Sigmoid colon (tissue), 7 donors: ENCODE results near the gene CEP20. TPM values are rescaled to one million over a fixed set of nuclear protein-coding genes. Genes with fewer than 3 reads are reported as not detected.

Experiments used
- DNase-seq: peaks from one replicate; pipeline ENCODE4 v3.0.0-alpha.2; 2019
- H3K27ac ChIP-seq, 4 donors: fragments of 200-600 bp; sonication (generic); one replicate each; pipeline ENCODE4 v1.5.1; 2016 to 2019; ENCODE audit warnings: mild to moderate bottlenecking in 1 of 4
- H3K27me3 ChIP-seq, 3 donors: fragments of 200-600 bp; sonication (generic); one replicate each; pipeline ENCODE4 v1.5.1; 2019; ENCODE audit warnings: mild to moderate bottlenecking in 1 of 3
- H3K36me3 ChIP-seq, 4 donors: fragments of 200-600 bp; sonication (generic); one replicate each; pipeline ENCODE4 v1.5.1; 2016 to 2019
- H3K4me1 ChIP-seq, 4 donors: fragments of 200-600 bp; sonication (generic); one replicate each; pipeline ENCODE4 v1.5.1; 2017 to 2019
- H3K4me3 ChIP-seq, 4 donors: fragments of 200-600 bp; sonication (generic); one replicate each; pipeline ENCODE4 v1.5.1; 2017 to 2019; ENCODE audit warnings: mild to moderate bottlenecking in 2 of 4, moderate library complexity in 1 of 4
- H3K9me3 ChIP-seq, 4 donors: fragments of 200-600 bp in 3 of 4; sonication (generic) in 3 of 4; one replicate each; pipeline versions ENCODE4 v1.5.1 to v1.6.1; 2013 to 2019
- CTCF ChIP-seq, 4 experiments: fragments of 450-650 bp in 3 of 4; fragments of 200-600 bp in 1 of 4; IDR thresholded peaks; one replicate each; pipeline ENCODE4 v1.5.1; 2016 to 2019; ENCODE audit warnings: antibody characterized with exemption in 4 of 4, mild to moderate bottlenecking in 3 of 4, moderate library complexity in 2 of 4
- EP300 ChIP-seq, 4 donors: sonication (generic); formaldehyde crosslinking; IDR thresholded peaks; one replicate each; pipeline ENCODE4 v1.6.1; 2017; ENCODE audit warnings: antibody characterized with exemption in 4 of 4
- POLR2A ChIP-seq, 2 donors: fragments of 450-650 bp; IDR thresholded peaks; one replicate each; pipeline ENCODE4 v1.6.1; 2016; ENCODE audit warnings: antibody characterized with exemption in 2 of 2, mild to moderate bottlenecking in 2 of 2, moderate library complexity in 2 of 2
- POLR2AphosphoS5 ChIP-seq, 4 donors: sonication (generic); formaldehyde crosslinking; IDR thresholded peaks; one replicate each; pipeline ENCODE4 v1.6.1; 2017; ENCODE audit warnings: antibody characterized with exemption in 4 of 4
- WGBS, 2 donors: extraction: QIAGEN DNeasy Blood & Tissue Kit; methylation state at CpG; one replicate each; pipeline ENCODE4 v1.1.7; 2013; 5-methylcytosine and 5-hydroxymethylcytosine counted together
- intact Hi-C: fragments of 100-400 bp; cut with DNase I; formaldehyde crosslinking; loops from one replicate; pipeline ENCODE4 v1.15.1; 2023
- polyA plus RNA-seq, 3 donors: library from polyadenylated mRNA; stranded (reverse); fragments of 200-250 nt; gene quantifications; one replicate each; pipeline ENCODE4 v1.2.3, GENCODE V29; 2013
- total RNA-seq, 4 donors: library from RNA; depleted of rRNA; stranded (reverse); fragments of >200 nt; gene quantifications; one replicate each; pipeline ENCODE4 v1.1.0, GENCODE V29; 2016
- donor health status: healthy with polysubstance abuse.
- donor health status: Bipolar disorder and iron deficiency.
- donor health status: healthy.

CEP20 gene
- total and polyA plus RNA-seq, 7 donors = 23.9 to 44.2 (median 31.6) TPM

DNA sequence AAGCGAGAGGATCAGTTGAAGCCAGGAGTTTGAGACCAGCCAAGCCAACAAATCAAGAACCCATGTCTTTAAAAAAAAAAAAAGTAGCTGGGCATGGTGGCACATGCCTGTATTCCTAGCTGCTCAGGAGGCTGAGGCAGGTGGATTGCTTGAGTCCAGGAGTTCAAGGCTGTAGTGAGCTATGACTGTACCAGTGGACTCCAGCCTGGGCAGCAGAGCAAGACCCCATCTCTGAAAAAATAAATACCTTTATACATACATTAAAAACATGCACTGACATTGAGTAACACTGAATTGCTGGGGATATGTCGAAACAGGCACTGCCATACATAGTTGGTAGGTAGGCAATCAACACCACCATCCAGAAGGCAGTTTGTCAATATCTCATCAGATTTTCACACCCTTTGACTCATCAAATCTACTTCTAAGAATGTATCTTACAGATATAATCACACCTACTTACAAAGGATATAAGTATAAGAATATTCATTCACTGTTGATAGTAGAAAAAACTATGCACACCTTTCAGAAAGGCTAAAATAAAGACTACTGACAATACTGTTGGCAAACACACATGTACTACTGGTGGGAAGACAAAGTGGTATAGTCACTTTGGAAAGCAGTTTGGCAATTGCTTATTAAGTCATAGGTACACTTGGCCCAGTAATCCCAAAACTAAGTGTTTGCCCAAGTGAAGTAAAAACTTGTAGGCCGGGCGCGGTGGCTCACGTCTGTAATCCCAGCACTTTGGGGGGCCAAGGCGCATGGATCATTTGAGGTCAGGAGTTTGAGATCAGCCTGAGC lies 6.4 kb upstream of the CEP20 start:
- no peaks in the 10 kb centered on the region for H3K36me3 ChIP-seq

GRCh38 chr16:15891508-15891907 lies 3.1 kb upstream of the CEP20 start:
- Histone ChIP-seq H3K4me1 (peaks cover 0 to 20% (median 19%) of the 10 kb centered on the region in 4 donors), H3K27me3 (no peaks in the 10 kb centered on the region), H3K4me3 (no peak overlapping the region), H3K36me3 (no peaks in the 10 kb centered on the region), H3K27ac (no peak overlapping the region), H3K9me3 (no peaks in the 10 kb centered on the region)
- WGBS, 2 donors = 96 to 97% methylated on average over 3 of the region's 3 CpGs
- TF ChIP-seq CTCF (IDR thresholded peaks at IDR 0.05) (no peak), POLR2AphosphoS5 (IDR thresholded peaks at IDR 0.05) (no peak), EP300 (IDR thresholded peaks at IDR 0.05) (no peak), POLR2A (IDR thresholded peaks at IDR 0.05) (no peak)
- intact Hi-C loops = no loop called here
- DNase-seq = no peak

More for the DNA sequence above, 6.4 kb upstream of the CEP20 start:
- Histone ChIP-seq H3K9me3 (no peaks in the 10 kb centered on the region), H3K4me3 (no peak overlapping the region), H3K27ac (no peak overlapping the region), H3K4me1 (no peaks in the 10 kb centered on the region), H3K27me3 (no peaks in the 10 kb centered on the region)
- TF ChIP-seq POLR2AphosphoS5 (IDR thresholded peaks at IDR 0.05) = no peak
- no peak for TF ChIP-seq EP300 (IDR thresholded peaks at IDR 0.05)
- no peak for TF ChIP-seq POLR2A (IDR thresholded peaks at IDR 0.05)
- no peak for TF ChIP-seq CTCF (IDR thresholded peaks at IDR 0.05)
- WGBS, 2 donors = 94% methylated on average over 7 of the region's 7 CpGs
- no peak for DNase-seq
- intact Hi-C loops = no loop called here

- H3K9me3 ChIP-seq = no peaks in the 10 kb centered on the region
- peak overlapping the region in 2 of 4 donors; percentile 89 to 92 for H3K27ac ChIP-seq
- H3K4me1 ChIP-seq = peaks cover 0 to 39% (median 37%) of the 10 kb centered on the region in 4 donors
- no peaks in the 10 kb centered on the region for H3K27me3 ChIP-seq
- H3K36me3 ChIP-seq = peaks cover 0 to 16% (median 2%) of the 10 kb centered on the region in 4 donors
- WGBS, 2 donors = 87 to 88% methylated on average over 4 of the region's 4 CpGs
- intact Hi-C loops = loop anchor here (5.0 kb wide), 2 partner anchors 135 to 165 kb away; no protein-coding TSS in a partner anchor
- peak overlapping the region in 3 of 4 donors; percentile 72 to 89 (median 77) for H3K4me3 ChIP-seq
- no peak for TF ChIP-seq EP300 (IDR thresholded peaks at IDR 0.05)
- no peak for TF ChIP-seq CTCF (IDR thresholded peaks at IDR 0.05)
- TF ChIP-seq POLR2AphosphoS5 (IDR thresholded peaks at IDR 0.05) = no peak
- TF ChIP-seq POLR2A (IDR thresholded peaks at IDR 0.05) = no peak
- no peak for DNase-seq
These were observed 1.1 kb downstream of the CEP20 start for GRCh38 chr16:15887283-15887682.

- DNase-seq = no peak
- H3K27ac ChIP-seq = peak overlapping the region in 1 of 4 donors; percentile 24
- H3K4me3 ChIP-seq = no peak overlapping the region
- H3K36me3 ChIP-seq = peaks cover 4 to 22% (median 5%) of the 10 kb centered on the region in 4 donors
- TF ChIP-seq POLR2A (IDR thresholded peaks at IDR 0.05) = no peak
- TF ChIP-seq EP300 (IDR thresholded peaks at IDR 0.05) = no peak
- TF ChIP-seq CTCF (IDR thresholded peaks at IDR 0.05) = no peak
- no peak for TF ChIP-seq POLR2AphosphoS5 (IDR thresholded peaks at IDR 0.05)
- H3K27me3 ChIP-seq = no peaks in the 10 kb centered on the region
- H3K9me3 ChIP-seq = no peaks in the 10 kb centered on the region
- intact Hi-C loops = loop anchor here (5.0 kb wide), 2 partner anchors 136 to 166 kb away; no protein-coding TSS in a partner anchor
- peaks cover 0 to 39% (median 37%) of the 10 kb centered on the region in 4 donors for H3K4me1 ChIP-seq
- WGBS, 2 donors = 58 to 67% methylated on average over 1 of the region's 1 CpG
These were observed 2.3 kb downstream of the CEP20 start for GRCh38 chr16:15886078-15886477.
